ENCODE results near the gene TMPRSS12.
"Not testable (repeated sequence)": the region's sequence is repeated elsewhere in the genome, so short reads cannot be mapped to it uniquely, and the experiment has no call there.

TMPRSS12 gene

GRCh38 chr12:50859621-50860310 lies 17.0 kb downstream of the TMPRSS12 start:
- no peak for DNase-seq

GRCh38 chr12:50862316-50862715 lies 19.6 kb downstream of the TMPRSS12 start:
- peak; percentile 64 for DNase-seq

- DNase-seq = no peak
These were observed 22.5 kb downstream of the TMPRSS12 start for GRCh38 chr12:50865266-50865665.

- not testable (repeated sequence) for DNase-seq
These were observed 26.2 kb downstream of the TMPRSS12 start for GRCh38 chr12:50868881-50869280.

- no peak for DNase-seq
These were observed 39.8 kb downstream of the TMPRSS12 start for GRCh38 chr12:50882563-50882962.

GRCh38 chr12:50887191-50887590 lies 44.5 kb downstream of the TMPRSS12 start:
- no peak for DNase-seq

- DNase-seq = no peak
These were observed 45.9 kb downstream of the TMPRSS12 start for GRCh38 chr12:50888666-50889065.

GRCh38 chr12:50894241-50894640 lies 51.5 kb downstream of the TMPRSS12 start:
- no peak for DNase-seq

- no peak for DNase-seq
These were observed 59.0 kb downstream of the TMPRSS12 start for GRCh38 chr12:50901685-50902113.

- DNase-seq = not testable (repeated sequence)
These were observed 65.8 kb downstream of the TMPRSS12 start for GRCh38 chr12:50908479-50908878.

GRCh38 chr12:50912361-50912760 lies 69.6 kb downstream of the TMPRSS12 start:
- DNase-seq = not testable (repeated sequence)

- DNase-seq = no peak
These were observed 70.5 kb downstream of the TMPRSS12 start for GRCh38 chr12:50913224-50913623.

- DNase-seq = no peak
These were observed 72.3 kb downstream of the TMPRSS12 start for GRCh38 chr12:50914872-50915484.

- no peak for DNase-seq
These were observed 73.6 kb downstream of the TMPRSS12 start for GRCh38 chr12:50916292-50916691.

GRCh38 chr12:50918584-50919316 lies 76.0 kb downstream of the TMPRSS12 start:
- no peak for DNase-seq

GRCh38 chr12:50922820-50923219 lies 80.1 kb downstream of the TMPRSS12 start:
- peak; percentile 33 for DNase-seq

- DNase-seq = peak; percentile 48
These were observed 80.8 kb downstream of the TMPRSS12 start for GRCh38 chr12:50923361-50924130.

- DNase-seq = no peak
These were observed 81.4 kb downstream of the TMPRSS12 start for GRCh38 chr12:50924131-50924438.

GRCh38 chr12:50924439-50925341 lies 82.0 kb downstream of the TMPRSS12 start:
- peak; percentile 94 for DNase-seq

- no peak for DNase-seq
These were observed 82.6 kb downstream of the TMPRSS12 start for GRCh38 chr12:50925342-50925651.

- no peak for DNase-seq
These were observed 83.2 kb downstream of the TMPRSS12 start for GRCh38 chr12:50925920-50926319.

GRCh38 chr12:50926415-50926814 lies 83.7 kb downstream of the TMPRSS12 start:
- no peak for DNase-seq

Data from MV-4-11 (cell line).